T-helper 9 cell (primary cell): ENCODE data around the gene ARHGAP18.

Experiments
- DNase-seq: peaks from one replicate; pipeline ENCODE4 v3.0.0-alpha.2; 2020

Gene ARHGAP18

GRCh38 chr6:129717277-129717676 is 7.3 kb upstream of the ARHGAP18 start:
- no peak for DNase-seq

DNA sequence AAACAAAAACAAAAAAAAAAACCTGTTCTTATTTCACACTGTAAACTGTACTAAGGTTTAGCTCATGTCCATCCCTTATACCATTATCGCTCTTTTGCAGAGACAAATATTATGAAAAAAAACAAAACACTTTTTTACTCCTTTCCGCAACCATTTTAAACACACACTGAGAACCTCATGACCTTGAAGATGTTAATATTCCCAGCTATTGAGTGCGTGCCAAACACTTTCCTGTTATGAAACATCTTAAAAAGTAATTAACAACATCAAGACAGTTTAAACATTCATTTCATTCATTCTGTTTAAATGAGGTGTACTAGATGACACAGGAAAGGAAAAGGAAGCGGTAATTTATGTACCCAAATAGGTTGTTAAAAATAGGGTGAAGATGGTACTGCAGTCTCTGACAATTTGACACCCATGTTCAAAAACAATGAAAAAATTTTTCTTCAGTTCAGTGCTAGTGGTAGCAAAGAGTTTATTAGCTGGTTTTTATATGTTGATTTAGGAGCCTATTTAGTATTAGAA is 3.9 kb upstream of the ARHGAP18 start:
- DNase-seq = no peak

DNA sequence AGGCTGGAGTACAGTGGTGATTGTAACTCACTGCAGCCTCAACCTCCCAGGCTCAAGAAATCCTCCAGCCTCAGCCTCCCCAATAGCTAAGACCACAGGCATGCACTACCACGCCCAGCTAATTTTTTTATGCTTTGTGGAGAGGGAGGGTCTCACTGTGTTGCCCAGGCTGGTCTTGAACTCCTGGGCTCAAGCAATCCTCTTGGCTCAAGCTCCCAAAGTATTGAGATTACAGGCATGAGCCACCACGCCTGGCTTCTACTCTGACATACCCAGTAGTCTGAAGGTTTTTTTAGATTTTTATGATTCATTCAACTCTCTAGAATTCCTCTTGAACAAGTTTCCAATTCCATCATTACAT is 1.3 kb upstream of the ARHGAP18 start:
- no peak for DNase-seq

- no peak for DNase-seq
Measured at GRCh38 chr6:129710450-129711270, 683 bp upstream of the ARHGAP18 start.

- DNase-seq = no peak
Measured at GRCh38 chr6:129709196-129709768, 695 bp downstream of the ARHGAP18 start.

GRCh38 chr6:129708496-129709195 is 1.3 kb downstream of the ARHGAP18 start:
- no peak for DNase-seq

GRCh38 chr6:129707882-129708495 is 2.0 kb downstream of the ARHGAP18 start:
- no peak for DNase-seq

GRCh38 chr6:129707028-129707427 is 2.9 kb downstream of the ARHGAP18 start:
- DNase-seq = no peak

- no peak for DNase-seq
Measured at GRCh38 chr6:129705212-129705611, 4.8 kb downstream of the ARHGAP18 start.

DNA sequence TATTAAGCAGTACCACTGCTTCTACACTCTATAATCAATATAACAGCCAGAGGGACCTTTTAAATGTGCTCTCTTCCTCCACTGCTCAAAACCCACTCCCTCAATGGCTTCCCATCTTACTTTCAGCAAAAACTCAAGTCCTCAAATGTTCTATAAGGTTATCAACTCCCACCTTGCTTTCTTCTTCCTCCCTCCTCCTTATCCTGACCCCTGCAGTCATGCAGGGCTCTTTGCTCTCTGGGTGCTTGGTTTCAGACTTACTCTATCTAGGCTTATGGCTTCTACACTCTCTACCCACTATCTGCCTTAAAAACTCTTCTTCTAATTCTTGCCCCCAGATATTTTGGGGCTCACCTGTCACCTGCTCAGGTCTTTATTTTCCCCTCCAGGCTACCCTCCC is 5.3 kb downstream of the ARHGAP18 start:
- DNase-seq = no peak

DNA sequence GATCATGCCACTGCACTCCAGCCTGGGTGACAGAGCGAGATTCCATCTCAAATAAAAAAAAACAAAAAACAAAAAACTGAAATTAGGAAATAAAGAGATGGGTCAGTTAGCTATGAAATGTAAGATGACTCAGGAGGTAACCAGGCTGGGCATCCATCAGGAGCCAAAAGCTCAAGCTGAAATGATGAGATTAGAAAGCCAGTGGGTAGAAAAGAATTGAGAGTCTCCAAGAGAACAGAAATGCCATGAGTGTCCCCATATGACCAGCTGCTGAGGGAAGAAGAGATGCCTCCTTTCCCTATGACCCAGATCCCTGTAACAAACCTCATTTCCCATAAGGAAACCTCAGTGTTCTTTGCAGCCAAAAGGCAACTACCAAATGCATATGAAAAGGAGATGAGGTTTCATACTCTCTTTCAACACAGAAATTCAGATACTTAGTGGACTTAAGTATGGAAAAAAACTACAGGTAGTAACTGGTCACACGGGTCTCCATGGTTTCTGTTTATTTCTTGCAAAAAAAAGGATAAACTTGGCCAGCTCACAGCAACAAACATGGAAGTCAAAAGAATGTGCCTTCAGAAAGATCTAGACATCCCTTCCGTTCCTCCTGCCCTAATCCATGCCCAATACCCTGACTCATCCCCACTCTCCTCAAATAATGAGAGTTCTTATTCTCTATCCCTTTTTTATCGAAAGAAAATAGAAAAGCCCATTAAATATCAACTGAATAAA is 8.1 kb downstream of the ARHGAP18 start:
- DNase-seq = no peak

- no peak for DNase-seq
Measured at GRCh38 chr6:129700666-129701065, 9.3 kb downstream of the ARHGAP18 start.

DNA sequence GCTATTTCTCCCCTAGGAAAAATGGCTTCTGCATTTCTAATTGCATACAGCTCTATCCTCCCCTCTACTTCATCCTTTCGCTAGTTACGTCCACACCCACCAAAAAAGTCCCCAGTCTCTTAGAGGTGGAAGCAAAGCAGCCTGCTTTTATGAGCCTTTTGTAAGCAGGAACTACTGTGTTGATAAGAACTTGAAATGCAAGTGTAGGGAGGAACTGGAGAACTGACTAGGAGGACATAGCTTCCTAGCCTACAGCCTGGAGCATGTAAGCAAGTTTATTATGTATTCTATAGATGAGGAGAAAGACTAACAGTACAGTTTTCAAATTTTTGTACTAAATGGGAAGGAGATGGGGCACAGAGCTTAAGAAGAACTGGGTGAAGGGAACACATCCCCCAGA is 10.3 kb downstream of the ARHGAP18 start:
- DNase-seq = no peak

GRCh38 chr6:129698430-129698829 is 11.5 kb downstream of the ARHGAP18 start:
- DNase-seq = no peak

- DNase-seq = no peak
Measured at GRCh38 chr6:129697788-129698187, 12.2 kb downstream of the ARHGAP18 start.

DNA sequence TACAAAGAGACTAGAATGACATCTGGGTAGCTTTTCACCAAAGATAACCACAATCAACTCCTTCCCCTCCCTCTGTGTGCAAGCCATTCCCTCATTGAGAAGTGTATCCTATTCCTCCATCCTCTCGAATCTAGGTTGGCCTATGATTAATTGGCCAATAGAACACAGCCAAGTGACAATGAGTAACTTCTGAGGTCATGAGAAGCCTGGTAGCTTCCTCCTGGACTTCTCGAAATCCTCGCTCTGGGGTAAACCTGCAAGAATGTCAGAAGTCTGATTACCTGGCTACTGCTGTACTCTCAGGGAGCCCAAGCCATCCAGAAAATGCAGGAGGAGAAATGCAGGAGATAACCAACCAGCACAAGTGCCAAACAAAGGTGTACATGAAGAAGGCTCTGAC is 13.1 kb downstream of the ARHGAP18 start:
- DNase-seq = no peak

GRCh38 chr6:129696028-129696418 is 14.0 kb downstream of the ARHGAP18 start:
- DNase-seq = no peak

- DNase-seq = no peak
Measured at GRCh38 chr6:129695373-129696027, 14.5 kb downstream of the ARHGAP18 start.

DNA sequence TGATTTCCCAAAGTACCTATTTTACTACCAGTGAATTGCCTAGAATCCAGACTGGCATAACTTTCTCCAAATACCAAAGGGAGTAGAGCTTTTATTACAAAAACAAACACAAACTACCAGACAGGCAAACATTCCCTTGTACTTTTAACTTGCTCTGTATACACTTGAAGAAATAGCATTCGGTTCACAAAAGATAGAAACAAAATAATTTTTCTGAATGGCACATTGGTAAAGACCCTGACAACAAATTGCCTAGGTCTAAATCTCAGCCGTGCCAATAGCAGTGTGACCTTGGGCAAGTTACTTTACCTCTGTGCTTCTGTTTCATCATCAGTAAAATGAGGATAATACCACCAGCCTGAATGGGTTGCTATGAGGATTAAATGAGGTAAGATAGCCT is 15.9 kb downstream of the ARHGAP18 start:
- DNase-seq = no peak

DNA sequence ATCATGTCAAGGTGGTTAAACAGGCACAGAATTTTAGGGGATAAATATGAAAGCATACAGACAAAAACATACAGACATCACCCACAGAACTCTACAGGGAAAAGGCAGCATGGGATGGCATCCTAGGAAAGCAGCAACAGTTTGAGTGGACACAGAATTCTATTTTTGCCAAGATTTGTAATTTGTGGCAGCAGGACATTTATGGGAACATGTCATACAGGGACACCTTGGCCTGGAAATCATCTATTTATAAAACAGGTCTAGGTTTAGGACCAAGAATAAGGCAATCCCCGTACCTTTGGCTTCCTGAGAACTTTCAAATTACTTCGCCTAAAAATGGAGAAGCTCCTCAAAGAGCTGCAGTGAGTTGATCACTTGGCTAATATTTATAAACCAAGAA is 17.5 kb downstream of the ARHGAP18 start:
- DNase-seq = no peak

GRCh38 chr6:129691709-129692108 is 18.3 kb downstream of the ARHGAP18 start:
- DNase-seq = no peak

DNA sequence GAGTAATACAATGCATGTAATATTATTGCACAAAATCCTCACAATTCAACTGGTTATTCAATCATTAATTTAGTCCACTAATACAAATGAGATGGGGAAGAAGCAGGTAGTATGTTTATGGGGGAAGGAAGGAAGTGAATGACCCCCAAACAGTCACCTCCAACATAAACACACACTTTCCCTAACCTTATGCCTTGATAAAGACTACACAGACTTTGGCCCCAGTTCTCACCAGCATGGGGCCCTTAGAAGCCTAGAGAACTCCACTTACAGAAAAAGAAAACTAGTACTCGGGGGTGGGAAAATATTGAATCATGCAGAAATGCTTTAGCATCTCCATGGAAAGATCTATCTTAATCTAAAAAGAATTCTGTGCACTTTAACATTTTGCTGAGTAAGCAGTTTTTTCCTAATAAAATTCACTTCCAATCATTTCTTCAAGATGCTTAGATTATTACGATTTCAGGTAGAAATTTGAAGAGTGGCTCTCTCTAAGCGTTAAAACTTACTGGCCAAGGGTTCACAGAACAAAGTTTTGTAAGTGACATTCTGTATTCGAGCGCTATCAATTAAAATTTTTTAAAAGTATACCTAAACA is 18.8 kb downstream of the ARHGAP18 start:
- DNase-seq = no peak
